Prostate gland (tissue), 2 donors: ENCODE data around the gene ERN2.

ENCODE experiments used
- CTCF ChIP-seq, 4 experiments: fragments of 200-600 bp in 2 of 4; fragments of 450-650 bp in 2 of 4; sonication (generic) in 2 of 4; IDR thresholded peaks; 1 replicate in 3 of 4; 2 replicates in 1 of 4; pipeline ENCODE4 v1.5.1; 2016 to 2019; ENCODE audit warnings: antibody characterized with exemption in 4 of 4, mild to moderate bottlenecking in 2 of 4, moderate library complexity in 2 of 4
- POLR2A ChIP-seq: fragments of 450-650 bp; IDR thresholded peaks from one replicate; pipeline ENCODE4 v1.6.1; 2016; ENCODE audit warnings: antibody characterized with exemption, mild to moderate bottlenecking
- POLR2AphosphoS5 ChIP-seq: sonication (generic); formaldehyde crosslinking; IDR thresholded peaks from one replicate; pipeline ENCODE4 v1.6.1; 2017; ENCODE audit warnings: antibody characterized with exemption

DNA sequence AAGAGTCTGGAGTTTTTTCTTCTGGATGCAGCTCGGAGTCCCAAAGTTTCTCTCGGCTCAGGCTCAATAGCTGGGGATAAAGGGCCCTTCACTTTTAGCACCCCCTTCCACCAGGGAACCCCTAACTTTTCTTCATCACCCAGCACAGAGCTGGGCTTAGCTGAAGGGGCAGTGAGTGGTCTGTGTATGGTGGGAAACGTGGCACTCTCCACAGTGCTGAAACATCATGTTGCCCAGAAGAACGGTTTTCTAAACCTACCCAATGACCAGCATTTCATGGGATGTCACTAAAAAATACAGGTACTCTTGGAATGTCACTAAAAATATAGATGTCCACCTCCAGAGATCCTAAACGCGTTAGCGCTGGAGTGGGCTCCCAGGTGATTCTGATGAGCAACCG lies 12.0 kb downstream of the ERN2 start:
- TF ChIP-seq CTCF (IDR thresholded peaks at IDR 0.05) = no peak
- TF ChIP-seq POLR2A = no peak
- no peak for TF ChIP-seq POLR2AphosphoS5
